ENCODE measurements around the gene PON2. TPM values are rescaled to one million over a fixed set of nuclear protein-coding genes. Genes with fewer than 3 reads are reported as not detected.
"Not testable (repeated sequence)": the region's sequence is repeated elsewhere in the genome, so short reads cannot be mapped to it uniquely, and the experiment has no call there.

PON2 gene
- total RNA-seq, 2 experiments from 2014 or later, result 2.9 to 4.7 TPM

DNA sequence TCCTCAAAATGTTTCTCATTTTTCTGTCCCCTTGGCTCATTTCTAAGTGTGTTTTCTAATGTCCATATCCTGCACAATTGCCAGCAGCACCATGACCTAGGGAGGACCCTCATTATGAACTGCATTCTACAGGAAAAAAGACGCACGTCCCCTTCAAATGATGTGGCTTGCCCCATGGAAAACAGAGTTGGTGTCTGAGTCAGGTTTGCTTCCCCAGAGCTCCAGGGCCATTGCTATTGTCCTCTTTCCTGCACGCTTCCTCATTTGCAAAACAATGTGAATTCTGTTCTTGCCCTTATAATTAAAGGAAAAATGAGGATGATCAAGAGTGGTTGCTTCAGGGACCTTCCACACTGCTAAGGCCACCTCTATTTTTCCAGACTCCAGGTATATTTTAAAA lies 36.2 kb upstream of the PON2 start:
- Mint-ChIP-seq H3K27me3 (ENCODE audit: low read depth) (no peaks in the 10 kb centered on the region), H3K27ac (no peak overlapping the region), H3K9me3 (ENCODE audit: insufficient read depth) (no peaks in the 10 kb centered on the region), H3K4me3 (no peak overlapping the region), H3K36me3 (ENCODE audit: low read depth) (no peaks in the 10 kb centered on the region), H3K4me1 (ENCODE audit: low read depth) (peaks cover 11% of the 10 kb centered on the region)
- ChIA-PET CTCF (interaction anchor here (1.1 kb wide), 1 partner anchor 40 kb away, joined by 3 read pairs; no protein-coding TSS in a partner anchor), POLR2A (no interaction called here)
- no peak for ATAC-seq
- no peak for DNase-seq

DNA sequence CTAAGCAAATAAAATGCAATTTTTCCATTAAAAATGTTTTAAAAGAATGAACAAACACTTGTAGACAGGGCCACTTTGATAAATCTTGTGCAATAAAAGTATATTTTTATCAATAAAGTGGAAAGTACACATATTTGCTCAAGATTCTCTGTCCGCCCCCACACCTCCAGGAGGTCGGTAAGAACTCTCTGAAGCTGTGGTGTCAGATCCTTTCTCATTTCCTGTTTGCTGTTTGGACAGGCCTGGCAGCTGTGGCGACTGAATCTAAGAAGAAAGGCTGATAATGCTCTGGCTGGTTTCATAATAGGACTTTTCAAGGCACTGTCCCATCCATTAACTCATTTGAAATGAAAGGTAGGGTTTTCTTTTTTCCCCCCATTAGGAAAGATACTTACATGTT lies 35.6 kb upstream of the PON2 start:
- no peaks in the 10 kb centered on the region for H3K9me3 Mint-ChIP-seq (ENCODE audit: insufficient read depth)
- no peak overlapping the region for H3K4me3 Mint-ChIP-seq
- H3K4me1 Mint-ChIP-seq (ENCODE audit: low read depth), result peaks cover 11% of the 10 kb centered on the region
- H3K27ac Mint-ChIP-seq, result no peak overlapping the region
- CTCF ChIA-PET, result no interaction called here
- DNase-seq (peak; percentile 25), ATAC-seq (peak; percentile 55)
- POLR2A ChIA-PET, result no interaction called here
- H3K27me3 Mint-ChIP-seq (ENCODE audit: low read depth), result no peaks in the 10 kb centered on the region
- no peaks in the 10 kb centered on the region for H3K36me3 Mint-ChIP-seq (ENCODE audit: low read depth)

DNA sequence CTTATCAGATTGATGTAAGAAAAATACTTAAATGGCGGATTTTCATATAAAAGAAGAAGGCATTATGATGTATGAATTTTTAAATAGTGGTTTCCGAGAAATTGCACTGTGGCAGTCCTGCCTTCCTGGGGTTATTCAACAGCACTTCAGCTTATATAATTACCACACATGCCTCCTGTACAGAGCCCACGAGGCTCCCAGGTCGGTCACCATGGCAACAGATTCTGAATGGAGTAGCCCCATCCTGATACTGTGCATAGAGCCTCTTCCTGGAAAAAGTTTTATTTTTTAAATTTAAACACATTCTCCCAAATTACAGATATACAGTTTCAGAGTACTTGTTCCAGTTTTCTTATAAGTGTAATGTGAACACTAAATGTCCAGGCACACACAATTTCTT lies 35.0 kb upstream of the PON2 start:
- H3K27me3 Mint-ChIP-seq (ENCODE audit: low read depth), result no peaks in the 10 kb centered on the region
- peaks cover 11% of the 10 kb centered on the region for H3K4me1 Mint-ChIP-seq (ENCODE audit: low read depth)
- no peak overlapping the region for H3K4me3 Mint-ChIP-seq
- ATAC-seq (no peak), DNase-seq (no peak)
- H3K27ac Mint-ChIP-seq, result no peak overlapping the region
- ChIA-PET CTCF (no interaction called here), POLR2A (no interaction called here)
- no peaks in the 10 kb centered on the region for H3K36me3 Mint-ChIP-seq (ENCODE audit: low read depth)
- H3K9me3 Mint-ChIP-seq (ENCODE audit: insufficient read depth), result no peaks in the 10 kb centered on the region

DNA sequence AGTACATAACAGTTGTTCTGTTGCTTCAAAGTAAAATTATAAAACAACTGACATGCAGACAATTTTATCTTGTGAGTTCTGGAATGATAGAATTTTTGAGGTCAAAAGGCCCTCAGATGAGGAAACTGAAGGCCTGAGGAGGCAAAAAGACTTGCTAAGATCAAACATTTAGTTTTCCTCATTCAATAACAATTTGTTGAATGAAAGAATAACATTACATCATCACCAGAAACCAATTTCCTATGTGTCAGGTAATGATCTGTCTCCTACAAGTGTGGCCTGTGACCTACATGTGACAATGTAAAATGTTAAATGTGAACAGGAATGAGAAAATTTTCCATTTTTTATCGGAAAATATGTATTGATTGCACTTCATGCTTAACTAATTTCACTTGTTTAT lies 34.4 kb upstream of the PON2 start:
- Mint-ChIP-seq H3K4me1 (ENCODE audit: low read depth) (peaks cover 11% of the 10 kb centered on the region), H3K27me3 (ENCODE audit: low read depth) (no peaks in the 10 kb centered on the region), H3K4me3 (no peak overlapping the region), H3K36me3 (ENCODE audit: low read depth) (no peaks in the 10 kb centered on the region), H3K9me3 (ENCODE audit: insufficient read depth) (no peaks in the 10 kb centered on the region), H3K27ac (no peak overlapping the region)
- ChIA-PET POLR2A (no interaction called here), CTCF (no interaction called here)
- ATAC-seq, result no peak
- DNase-seq, result no peak

DNA sequence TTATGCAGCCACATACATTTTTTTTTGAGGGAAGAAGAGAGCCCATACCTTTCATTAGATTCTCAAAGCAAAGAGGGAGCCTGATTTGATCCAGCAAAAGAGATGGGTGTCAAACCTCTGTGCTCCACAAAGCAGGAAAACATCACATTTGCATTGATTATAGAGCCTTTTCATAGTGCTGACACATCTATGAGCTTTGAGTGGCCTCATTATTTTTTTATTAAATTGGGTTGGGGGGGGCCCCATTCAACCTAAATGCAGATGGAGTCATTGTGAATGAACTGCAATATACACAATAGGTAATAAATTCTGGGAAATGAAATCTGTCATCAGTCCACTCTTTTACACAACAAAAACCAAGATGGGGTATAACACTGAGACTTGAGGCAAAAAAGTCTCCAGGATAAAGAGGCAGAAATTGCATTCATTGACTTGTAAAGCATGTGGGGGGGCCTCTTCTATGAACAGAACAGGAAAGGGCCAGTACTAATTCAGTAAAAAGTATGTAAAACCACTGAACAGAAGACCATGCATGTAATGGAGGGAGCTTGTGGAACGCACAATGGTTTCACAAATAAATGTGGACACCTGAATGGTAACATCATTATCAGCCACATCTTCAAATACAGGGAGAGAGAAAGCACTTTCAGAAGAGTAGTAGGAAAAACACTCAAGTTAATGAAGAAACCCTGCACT lies 33.2 kb upstream of the PON2 start:
- CTCF ChIA-PET, result interaction anchor here (1.4 kb wide), 1 partner anchor 9 kb away, joined by 4 read pairs; no protein-coding TSS in a partner anchor

DNA sequence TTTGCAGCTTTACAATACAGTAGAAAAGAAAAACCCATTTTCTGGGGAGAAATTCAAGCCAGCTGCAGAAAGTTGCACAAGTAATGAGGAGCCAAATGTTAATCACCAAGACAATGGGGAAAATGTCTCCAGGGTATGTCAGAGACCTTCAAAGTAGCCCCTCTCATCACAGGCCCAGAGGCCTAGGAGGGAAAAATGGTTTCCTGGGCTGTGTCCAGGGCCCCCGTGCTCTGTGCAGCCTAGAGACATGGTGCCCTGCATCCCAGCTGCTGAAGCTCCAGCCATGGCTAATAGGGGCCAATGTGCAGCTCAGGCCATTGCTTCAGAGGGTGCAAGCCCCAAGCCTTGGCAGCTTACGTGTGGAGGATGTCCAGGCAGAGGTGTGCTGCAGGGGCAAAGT lies 25.8 kb upstream of the PON2 start:
- DNase-seq; H3K27ac Mint-ChIP-seq; ATAC-seq; POLR2A ChIA-PET; CTCF ChIA-PET; H3K4me1 Mint-ChIP-seq (ENCODE audit: low read depth); H3K36me3 Mint-ChIP-seq (ENCODE audit: low read depth); H3K4me3 Mint-ChIP-seq: not testable (repeated sequence)
- Mint-ChIP-seq H3K9me3 (ENCODE audit: insufficient read depth) (peaks cover 11% of the 10 kb centered on the region), H3K27me3 (ENCODE audit: low read depth) (peaks cover 16% of the 10 kb centered on the region)

More for the DNA sequence above, 33.2 kb upstream of the PON2 start:
- no peaks in the 10 kb centered on the region for H3K27me3 Mint-ChIP-seq (ENCODE audit: low read depth)
- POLR2A ChIA-PET, result no interaction called here
- H3K27ac Mint-ChIP-seq, result no peak overlapping the region
- no peaks in the 10 kb centered on the region for H3K36me3 Mint-ChIP-seq (ENCODE audit: low read depth)
- H3K9me3 Mint-ChIP-seq (ENCODE audit: insufficient read depth), result no peaks in the 10 kb centered on the region
- peaks cover 11% of the 10 kb centered on the region for H3K4me1 Mint-ChIP-seq (ENCODE audit: low read depth)
- no peak for DNase-seq
- no peak overlapping the region for H3K4me3 Mint-ChIP-seq
- ATAC-seq, result no peak

DNA sequence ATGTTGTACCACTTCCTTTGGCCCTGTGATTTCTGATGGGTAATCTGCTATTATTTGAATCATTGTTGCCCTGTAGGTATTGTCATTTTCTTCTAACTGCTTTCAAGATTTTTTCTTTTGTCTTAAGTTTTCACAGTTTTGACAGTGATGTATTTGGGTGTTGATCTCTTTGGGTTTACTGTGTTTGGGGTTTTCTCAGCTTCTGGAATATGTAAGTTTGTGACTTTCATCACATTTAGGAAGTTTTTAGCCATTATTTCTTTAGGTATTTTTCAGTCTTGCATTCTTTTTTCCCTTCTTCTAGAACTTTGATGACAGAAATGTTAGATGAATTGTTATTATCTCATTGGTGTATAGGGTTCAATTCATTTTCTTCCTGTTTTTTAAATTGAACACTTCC lies 23.1 kb upstream of the PON2 start:
- Mint-ChIP-seq H3K27ac (no peak overlapping the region), H3K36me3 (ENCODE audit: low read depth) (no peaks in the 10 kb centered on the region), H3K27me3 (ENCODE audit: low read depth) (peaks cover 16% of the 10 kb centered on the region), H3K9me3 (ENCODE audit: insufficient read depth) (peaks cover 11% of the 10 kb centered on the region), H3K4me3 (no peak overlapping the region), H3K4me1 (ENCODE audit: low read depth) (no peaks in the 10 kb centered on the region)
- no peak for DNase-seq
- CTCF ChIA-PET, result no interaction called here
- POLR2A ChIA-PET, result no interaction called here
- no peak for ATAC-seq

DNA sequence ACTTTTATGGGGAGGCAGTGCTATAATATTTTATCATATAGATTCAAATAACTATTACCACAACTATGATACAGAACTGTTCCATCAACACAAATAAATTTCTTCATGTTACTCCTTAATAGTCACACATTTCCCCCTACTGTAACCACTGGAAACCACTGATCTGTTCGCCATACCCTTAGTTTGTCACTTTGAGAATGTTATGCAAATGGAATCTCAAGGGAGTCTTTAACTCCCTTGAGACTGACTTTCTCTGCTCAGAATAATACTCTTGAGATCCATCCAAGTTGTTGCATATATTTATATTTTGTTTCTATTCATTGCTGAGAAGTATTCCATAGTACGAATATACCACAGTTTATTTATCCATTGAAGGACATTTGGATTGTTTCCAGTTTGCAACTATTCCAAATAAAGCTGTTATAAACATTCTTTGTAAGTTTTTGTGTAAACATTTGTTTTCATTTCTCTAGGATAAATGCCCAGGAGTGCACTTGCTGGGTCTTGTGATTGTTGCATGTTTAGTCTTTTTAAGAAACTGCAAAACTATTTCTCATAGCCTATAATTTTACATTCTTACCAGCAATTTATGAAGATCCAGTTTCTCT lies 19.7 kb upstream of the PON2 start:
- Mint-ChIP-seq H3K4me3 (no peak overlapping the region), H3K27me3 (ENCODE audit: low read depth) (peaks cover 16% of the 10 kb centered on the region), H3K27ac (no peak overlapping the region), H3K36me3 (ENCODE audit: low read depth) (no peaks in the 10 kb centered on the region), H3K9me3 (ENCODE audit: insufficient read depth) (peaks cover 7% of the 10 kb centered on the region), H3K4me1 (ENCODE audit: low read depth) (no peaks in the 10 kb centered on the region)
- DNase-seq (no peak), ATAC-seq (no peak)
- POLR2A ChIA-PET, result no interaction called here
- CTCF ChIA-PET, result no interaction called here

DNA sequence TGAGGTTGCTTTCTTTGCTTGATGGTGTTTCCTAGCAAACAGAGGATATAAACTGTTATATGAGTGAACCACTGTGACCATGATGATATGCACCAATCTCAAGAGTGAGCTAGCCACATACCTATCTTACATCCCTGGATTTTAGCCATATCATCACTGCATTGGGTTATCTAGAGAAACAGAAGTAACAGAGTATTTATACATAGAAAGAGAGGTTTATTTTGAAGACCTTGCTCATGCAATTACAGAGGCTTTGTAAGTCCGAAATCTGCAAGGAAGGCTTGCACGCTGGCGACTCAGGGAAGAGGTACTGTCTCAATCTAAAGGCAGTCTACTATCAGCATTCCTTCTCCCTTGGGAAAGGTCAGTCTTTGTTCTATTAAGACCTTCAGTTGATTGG lies 11.8 kb upstream of the PON2 start:
- Mint-ChIP-seq H3K4me3 (no peak overlapping the region), H3K4me1 (ENCODE audit: low read depth) (no peaks in the 10 kb centered on the region), H3K27me3 (ENCODE audit: low read depth) (peaks cover 6% of the 10 kb centered on the region), H3K9me3 (ENCODE audit: insufficient read depth) (no peaks in the 10 kb centered on the region), H3K27ac (no peak overlapping the region), H3K36me3 (ENCODE audit: low read depth) (no peaks in the 10 kb centered on the region)
- no peak for DNase-seq
- ATAC-seq, result no peak
- POLR2A ChIA-PET, result no interaction called here
- CTCF ChIA-PET, result no interaction called here

DNA sequence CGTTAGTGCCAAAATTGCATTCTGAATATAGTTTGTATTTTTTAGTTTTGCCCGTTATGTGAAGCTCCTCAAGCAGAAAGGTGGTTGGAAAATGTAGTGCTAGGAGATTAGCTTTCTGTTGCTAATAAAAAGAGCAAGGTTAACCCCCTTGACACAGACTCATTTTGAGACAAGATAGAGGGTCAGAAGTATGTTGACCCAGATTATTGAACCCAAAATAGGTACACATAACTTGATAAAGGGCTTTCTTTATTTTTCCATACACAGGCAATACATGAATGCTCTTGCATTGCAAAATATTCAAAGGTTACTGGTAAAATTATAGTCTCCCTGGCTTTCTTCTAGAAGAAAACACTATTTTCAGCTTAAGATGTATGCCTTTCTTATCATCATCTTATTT lies 10.0 kb upstream of the PON2 start:
- no peak for ATAC-seq
- ChIA-PET POLR2A (no interaction called here), CTCF (interaction anchor here (0.7 to 1.9 kb wide), 3 partner anchors 9 to 67 kb away, joined by 3 to 4 read pairs (median 3); no protein-coding TSS in a partner anchor)
- Mint-ChIP-seq H3K27ac (no peak overlapping the region), H3K27me3 (ENCODE audit: low read depth) (peaks cover 9% of the 10 kb centered on the region), H3K36me3 (ENCODE audit: low read depth) (no peaks in the 10 kb centered on the region), H3K9me3 (ENCODE audit: insufficient read depth) (no peaks in the 10 kb centered on the region), H3K4me3 (no peak overlapping the region), H3K4me1 (ENCODE audit: low read depth) (no peaks in the 10 kb centered on the region)
- no peak for DNase-seq

DNA sequence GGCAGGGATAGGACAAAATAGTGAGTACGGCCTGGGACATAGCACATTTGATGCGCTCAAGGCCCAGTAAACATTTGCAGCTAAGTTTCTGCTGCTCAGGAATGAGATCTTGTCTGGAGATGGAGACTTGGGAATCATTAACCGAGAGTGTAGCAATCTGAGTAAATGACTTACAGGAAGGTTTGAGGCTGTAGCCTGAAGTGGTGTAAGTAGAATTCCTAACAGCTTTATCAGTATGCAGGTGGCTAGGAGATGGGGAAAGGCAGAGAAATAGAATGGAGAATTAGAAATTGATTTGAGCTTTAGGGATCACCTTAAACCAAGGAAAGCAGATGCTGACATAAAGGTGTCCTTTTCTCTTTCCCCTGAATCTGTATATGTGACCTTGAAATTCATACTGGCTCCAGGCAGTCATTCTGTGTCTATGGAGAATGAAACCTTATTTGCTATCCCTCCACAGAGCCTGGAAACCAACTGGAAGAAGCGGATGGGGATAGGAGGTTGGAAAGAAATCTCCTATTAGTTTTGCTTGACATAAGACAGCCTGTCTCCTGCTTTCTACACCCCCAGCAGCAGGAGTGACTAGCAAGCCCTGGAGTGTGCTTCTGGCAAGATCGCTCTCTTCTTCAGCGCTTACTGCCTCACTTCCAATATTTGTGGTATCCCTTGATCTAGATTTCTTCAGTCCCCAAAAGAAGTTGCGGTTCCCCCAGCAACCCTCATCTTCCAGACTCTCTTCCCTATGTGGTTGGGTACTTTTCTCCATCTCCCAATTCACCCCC lies 6.4 kb upstream of the PON2 start:
- Mint-ChIP-seq H3K9me3 (ENCODE audit: insufficient read depth) (no peaks in the 10 kb centered on the region), H3K27ac (no peak overlapping the region), H3K36me3 (ENCODE audit: low read depth) (no peaks in the 10 kb centered on the region), H3K4me1 (ENCODE audit: low read depth) (no peaks in the 10 kb centered on the region), H3K4me3 (no peak overlapping the region), H3K27me3 (ENCODE audit: low read depth) (peaks cover 6% of the 10 kb centered on the region)
- ChIA-PET CTCF (no interaction called here), POLR2A (no interaction called here)
- DNase-seq (no peak), ATAC-seq (no peak)

DNA sequence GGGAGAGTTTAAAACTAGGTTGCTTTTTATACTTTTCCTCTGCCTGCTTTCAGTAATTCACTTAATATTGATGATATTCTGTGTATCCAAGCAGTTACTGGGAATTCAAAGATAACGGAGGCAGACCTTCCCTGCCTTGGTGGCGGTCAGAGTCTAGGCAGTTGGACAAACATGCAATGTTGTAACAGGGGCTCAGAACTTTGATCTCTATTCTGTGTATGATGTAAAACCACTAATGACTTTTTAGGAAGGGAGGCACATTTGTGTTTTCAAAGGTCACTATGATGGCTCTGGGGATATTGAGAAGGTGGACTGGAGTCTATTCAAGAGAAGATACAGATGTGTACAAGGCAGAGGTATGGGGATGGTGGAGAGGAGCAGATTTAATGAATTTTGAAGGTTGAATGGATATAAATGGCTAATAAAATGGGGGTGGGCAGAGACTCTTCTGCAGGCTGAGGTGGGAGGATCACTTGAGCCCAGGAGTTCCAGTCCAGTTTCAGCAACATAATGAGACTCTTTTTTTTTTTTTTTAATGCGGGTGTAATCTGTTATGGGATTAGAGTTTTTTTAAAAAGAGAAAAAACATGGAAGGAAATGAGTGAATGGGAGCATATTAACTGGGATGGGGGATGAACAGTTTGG lies 5.7 kb upstream of the PON2 start:
- POLR2A ChIA-PET, result no interaction called here
- no peak for ATAC-seq
- Mint-ChIP-seq H3K27me3 (ENCODE audit: low read depth) (peaks cover 7% of the 10 kb centered on the region), H3K4me1 (ENCODE audit: low read depth) (peaks cover 1% of the 10 kb centered on the region), H3K36me3 (ENCODE audit: low read depth) (no peaks in the 10 kb centered on the region), H3K9me3 (ENCODE audit: insufficient read depth) (no peaks in the 10 kb centered on the region), H3K4me3 (no peak overlapping the region), H3K27ac (no peak overlapping the region)
- no peak for DNase-seq
- CTCF ChIA-PET, result no interaction called here
